ENCODE measurements around the gene CES5A. TPM values are rescaled to one million over a fixed set of nuclear protein-coding genes. Genes with fewer than 3 reads are reported as not detected.

The CES5A gene
- total and polyA plus RNA-seq, 2 donors (not counting 1 experiment from before 2014, with no cell fraction given) = not detected

DNA sequence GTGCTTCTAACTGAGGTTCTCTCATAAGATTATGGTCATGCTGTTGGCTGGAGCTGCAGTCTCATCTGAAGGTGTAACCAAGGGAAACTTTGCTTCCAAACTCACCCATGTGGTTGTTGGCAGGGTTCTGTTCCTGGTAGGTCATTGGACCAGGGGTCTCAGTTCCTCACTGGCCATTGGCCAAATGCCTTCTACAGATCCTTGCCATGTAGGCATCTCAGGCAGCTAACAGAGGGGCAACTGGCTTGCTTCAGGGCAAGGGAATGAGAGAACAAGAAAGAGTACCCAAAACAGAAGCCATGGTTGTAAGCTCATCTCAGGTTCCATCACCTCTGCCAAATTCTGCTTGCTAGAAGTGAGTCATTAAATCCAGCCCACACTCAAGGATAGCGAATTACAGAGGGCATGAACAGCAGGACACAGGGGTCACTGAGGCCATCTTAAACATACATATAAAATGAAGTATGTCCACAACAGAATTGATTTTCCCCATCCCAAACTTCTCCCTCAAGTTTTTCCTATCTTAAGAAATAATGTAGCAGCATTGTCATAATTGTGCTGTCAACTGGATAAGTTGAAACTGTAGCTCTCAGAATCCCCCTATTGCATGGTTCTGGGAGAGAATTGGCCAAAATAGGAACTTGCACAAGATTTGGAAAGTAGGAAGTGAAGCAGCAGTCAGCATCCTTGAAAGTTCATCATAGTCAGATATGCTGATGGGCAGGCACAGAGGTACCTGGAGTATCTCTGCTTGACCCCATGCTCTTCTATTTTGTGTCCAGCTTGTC is 42.4 kb upstream of the CES5A start:
- TF ChIP-seq, protein P1, sequence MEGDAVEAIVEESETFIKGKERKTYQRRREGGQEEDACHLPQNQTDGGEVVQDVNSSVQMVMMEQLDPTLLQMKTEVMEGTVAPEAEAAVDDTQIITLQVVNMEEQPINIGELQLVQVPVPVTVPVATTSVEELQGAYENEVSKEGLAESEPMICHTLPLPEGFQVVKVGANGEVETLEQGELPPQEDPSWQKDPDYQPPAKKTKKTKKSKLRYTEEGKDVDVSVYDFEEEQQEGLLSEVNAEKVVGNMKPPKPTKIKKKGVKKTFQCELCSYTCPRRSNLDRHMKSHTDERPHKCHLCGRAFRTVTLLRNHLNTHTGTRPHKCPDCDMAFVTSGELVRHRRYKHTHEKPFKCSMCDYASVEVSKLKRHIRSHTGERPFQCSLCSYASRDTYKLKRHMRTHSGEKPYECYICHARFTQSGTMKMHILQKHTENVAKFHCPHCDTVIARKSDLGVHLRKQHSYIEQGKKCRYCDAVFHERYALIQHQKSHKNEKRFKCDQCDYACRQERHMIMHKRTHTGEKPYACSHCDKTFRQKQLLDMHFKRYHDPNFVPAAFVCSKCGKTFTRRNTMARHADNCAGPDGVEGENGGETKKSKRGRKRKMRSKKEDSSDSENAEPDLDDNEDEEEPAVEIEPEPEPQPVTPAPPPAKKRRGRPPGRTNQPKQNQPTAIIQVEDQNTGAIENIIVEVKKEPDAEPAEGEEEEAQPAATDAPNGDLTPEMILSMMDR (IDR thresholded peaks at IDR 0.05) = no peak
- no peak for TF ChIP-seq EZH2 (IDR thresholded peaks at IDR 0.05; ENCODE audit: borderline replicate concordance, insufficient read depth, low read depth, low read length, poor library complexity, severe bottlenecking)
- H4K20me1 ChIP-seq (ENCODE audit: control insufficient read depth, insufficient read depth, low read length, poor library complexity, severe bottlenecking) = no peaks in the 10 kb centered on the region
- peaks cover 0 to 3% (median 0%) of the 10 kb centered on the region in 3 donors for H3K9me3 ChIP-seq (ENCODE audit: control extremely low read depth in 1 of 3, control insufficient read depth in 2 of 3, insufficient read depth in 1 of 3, low read length in 2 of 3)
- no peaks in the 10 kb centered on the region for H3K36me3 ChIP-seq (replicated peaks in 1 of 2; ENCODE audit: control extremely low read depth in 1 of 2, control insufficient read depth in 1 of 2, extremely low read depth in 1 of 2, insufficient read depth in 2 of 2, low read length in 1 of 2)
- ChIA-PET CTCF (no interaction called here), POLR2A (no interaction called here)
- intact Hi-C loops (cut with micrococcal nuclease) = no loop called here
- H3K9ac ChIP-seq (ENCODE audit: low read length) = no peak overlapping the region
- Mint-ChIP-seq H3K9me3 (ENCODE audit: insufficient read depth) (peaks cover 2% of the 10 kb centered on the region), H3K4me1 (no peaks in the 10 kb centered on the region), H3K4me3 (no peak overlapping the region), H3K27ac (no peak overlapping the region), H3K27me3 (peaks cover 25% of the 10 kb centered on the region)
- H3K4me2 ChIP-seq (replicated peaks; ENCODE audit: low read depth, low read length, poor library complexity, severe bottlenecking) = no peak overlapping the region
- no CpG with 5 or more reads among the region's 1 CpG for WGBS (ENCODE audit: insufficient coverage)
- H2AFZ ChIP-seq (ENCODE audit: insufficient read depth, low read depth, low read length, poor library complexity, severe bottlenecking) = no peak overlapping the region
- ATAC-seq (ENCODE audit: low read depth) = no peak
- H3K27me3 ChIP-seq (replicated peaks in 1 of 4; ENCODE audit: control extremely low read depth in 1 of 4, control insufficient read depth in 3 of 4, insufficient read depth in 4 of 4, low read length in 3 of 4) = peaks cover 0 to 6% (median 0%) of the 10 kb centered on the region in 4 experiments
- H3K4me3 ChIP-seq (ENCODE audit: control extremely low read depth in 1 of 5, extremely low read depth in 1 of 5, insufficient read depth in 1 of 5, low read depth in 2 of 5, low read length in 4 of 5) = no peak overlapping the region
- no peak for DNase-seq
- H3K27ac ChIP-seq (ENCODE audit: low read length in 2 of 2) = no peak overlapping the region
- H3K79me2 ChIP-seq (ENCODE audit: control insufficient read depth, insufficient read depth, low read length) = no peaks in the 10 kb centered on the region
- no peaks in the 10 kb centered on the region for H3K4me1 ChIP-seq (ENCODE audit: control insufficient read depth in 2 of 2, insufficient read depth in 2 of 2, low read length in 2 of 2)

DNA sequence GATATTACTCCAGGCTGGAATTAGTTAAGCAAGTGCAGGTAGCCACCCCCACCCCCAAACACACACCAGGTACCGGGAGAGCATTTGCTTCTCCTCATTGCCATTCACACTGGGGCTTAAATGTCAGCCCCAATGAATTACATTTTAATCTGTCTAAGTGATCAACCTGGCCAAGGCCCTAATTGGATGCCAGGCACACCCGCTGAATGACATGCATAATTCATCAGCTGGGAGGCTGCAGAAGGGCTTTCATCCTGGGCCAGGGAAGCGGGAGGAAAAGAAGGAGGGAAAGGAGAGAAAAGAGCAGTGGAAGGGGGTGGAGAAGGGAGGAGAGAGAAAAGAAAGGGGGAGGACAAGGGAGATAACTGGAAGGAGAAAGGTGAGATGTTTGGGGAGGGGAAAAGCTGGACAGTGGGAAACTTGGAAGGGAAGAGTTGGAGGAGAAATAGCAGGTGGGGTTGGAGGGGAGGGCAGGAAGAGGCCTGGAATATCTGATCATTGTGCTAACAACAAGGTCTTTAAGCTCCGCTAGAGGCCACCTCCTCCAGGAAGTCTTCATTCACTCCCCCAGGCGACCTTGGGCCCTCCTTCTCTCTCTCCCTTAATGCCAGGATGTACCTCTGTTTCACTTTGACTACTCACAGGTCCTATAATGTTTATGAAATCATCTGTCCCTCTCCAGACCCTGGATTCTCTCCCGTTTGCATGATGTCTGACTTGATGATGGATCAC is 40.1 kb upstream of the CES5A start:
- no peak overlapping the region for H3K27ac ChIP-seq (ENCODE audit: low read length in 2 of 2)
- TF ChIP-seq, protein P1 (IDR thresholded peaks at IDR 0.05) = no peak
- no peak for TF ChIP-seq EZH2 (IDR thresholded peaks at IDR 0.05; ENCODE audit: borderline replicate concordance, insufficient read depth, low read depth, low read length, poor library complexity, severe bottlenecking)
- Mint-ChIP-seq H3K9me3 (ENCODE audit: insufficient read depth) (peaks cover 5% of the 10 kb centered on the region), H3K4me1 (no peaks in the 10 kb centered on the region), H3K27ac (no peak overlapping the region), H3K4me3 (no peak overlapping the region), H3K27me3 (peaks cover 37% of the 10 kb centered on the region)
- intact Hi-C loops (cut with micrococcal nuclease) = no loop called here
- H3K36me3 ChIP-seq (replicated peaks in 1 of 2; ENCODE audit: control extremely low read depth in 1 of 2, control insufficient read depth in 1 of 2, extremely low read depth in 1 of 2, insufficient read depth in 2 of 2, low read length in 1 of 2) = no peaks in the 10 kb centered on the region
- peaks cover 0 to 8% (median 0%) of the 10 kb centered on the region in 4 experiments for H3K27me3 ChIP-seq (replicated peaks in 1 of 4; ENCODE audit: control extremely low read depth in 1 of 4, control insufficient read depth in 3 of 4, insufficient read depth in 4 of 4, low read length in 3 of 4)
- no peak overlapping the region for H3K4me2 ChIP-seq (replicated peaks; ENCODE audit: low read depth, low read length, poor library complexity, severe bottlenecking)
- 87% methylated on average over 5 of the region's 6 CpGs for WGBS (ENCODE audit: insufficient coverage)
- H2AFZ ChIP-seq (ENCODE audit: insufficient read depth, low read depth, low read length, poor library complexity, severe bottlenecking) = no peak overlapping the region
- DNase-seq (no peak), ATAC-seq (ENCODE audit: low read depth) (no peak)
- H3K79me2 ChIP-seq (ENCODE audit: control insufficient read depth, insufficient read depth, low read length) = no peaks in the 10 kb centered on the region
- POLR2A ChIA-PET = no interaction called here
- no peak overlapping the region for H3K4me3 ChIP-seq (ENCODE audit: control extremely low read depth in 1 of 5, extremely low read depth in 1 of 5, insufficient read depth in 1 of 5, low read depth in 2 of 5, low read length in 4 of 5)
- no peaks in the 10 kb centered on the region for H3K4me1 ChIP-seq (ENCODE audit: control insufficient read depth in 2 of 2, insufficient read depth in 2 of 2, low read length in 2 of 2)
- no peaks in the 10 kb centered on the region for H4K20me1 ChIP-seq (ENCODE audit: control insufficient read depth, insufficient read depth, low read length, poor library complexity, severe bottlenecking)
- no peak overlapping the region for H3K9ac ChIP-seq (ENCODE audit: low read length)
- CTCF ChIA-PET = interaction anchor here (2.1 kb wide), 1 partner anchor 29 kb away, joined by 5 read pairs; no protein-coding TSS in a partner anchor
- peaks cover 0 to 9% (median 0%) of the 10 kb centered on the region in 3 donors for H3K9me3 ChIP-seq (ENCODE audit: control extremely low read depth in 1 of 3, control insufficient read depth in 2 of 3, insufficient read depth in 1 of 3, low read length in 2 of 3)

All from B cell (primary cell).